Endodermal cell (in vitro differentiated cells): ENCODE data around the gene KCNG2. TPM values are rescaled to one million over a fixed set of nuclear protein-coding genes. Genes with fewer than 3 reads are reported as not detected.

ENCODE experiments used
- DNase-seq: peaks from one replicate; pipeline ENCODE4 v3.0.0-alpha.2; 2017
- H3K27ac ChIP-seq: 2 replicates; pipeline ENCODE4 v1.5.1; 2013; ENCODE audit warnings: mild to moderate bottlenecking, low read depth, low read length, moderate library complexity
- H3K27me3 ChIP-seq: 2 replicates; pipeline ENCODE4 v1.6.1; 2013; ENCODE audit warnings: mild to moderate bottlenecking, low read length, moderate library complexity; ENCODE audit not compliant: insufficient read depth, control insufficient read depth, poor library complexity, severe bottlenecking
- H3K36me3 ChIP-seq: 2 replicates; pipeline ENCODE4 v1.7.0; 2013; ENCODE audit warnings: mild to moderate bottlenecking, low read length, moderate library complexity; ENCODE audit not compliant: control insufficient read depth, insufficient read depth
- H3K4me1 ChIP-seq: one replicate; pipeline ENCODE4 v1.7.0; 2013; ENCODE audit warnings: low read length; ENCODE audit not compliant: control insufficient read depth, insufficient read depth
- H3K4me3 ChIP-seq: 2 replicates; pipeline ENCODE4 v1.5.1; 2013; ENCODE audit warnings: mild to moderate bottlenecking, low read length, moderate library complexity
- H3K9ac ChIP-seq: 2 replicates; pipeline ENCODE4 v1.6.1; 2013; ENCODE audit warnings: mild to moderate bottlenecking, low read length, moderate library complexity; ENCODE audit not compliant: poor library complexity, severe bottlenecking; ENCODE audit errors: extremely low read depth
- H3K9me3 ChIP-seq: 2 replicates; pipeline ENCODE4 v1.6.1; 2013; ENCODE audit warnings: mild to moderate bottlenecking, low read length, moderate library complexity; ENCODE audit not compliant: control insufficient read depth
- H3K27ac Mint-ChIP-seq: 2 replicates; pipeline ENCODE4 v1.8.0; 2020; ENCODE audit warnings: mixed read lengths
- H3K27me3 Mint-ChIP-seq: 2 replicates; pipeline ENCODE4 v1.8.0; 2021; ENCODE audit warnings: mild to moderate bottlenecking, mixed read lengths; ENCODE audit not compliant: insufficient read depth
- H3K36me3 Mint-ChIP-seq: 2 replicates; pipeline ENCODE4 v1.8.0; 2020; ENCODE audit warnings: low read depth, mixed read lengths
- H3K4me1 Mint-ChIP-seq: 2 replicates; pipeline ENCODE4 v1.8.0; 2020; ENCODE audit warnings: mixed read lengths
- H3K4me3 Mint-ChIP-seq: 2 replicates; pipeline ENCODE4 v1.8.0; 2020; ENCODE audit warnings: mild to moderate bottlenecking, moderate library complexity, mixed read lengths
- H3K9me3 Mint-ChIP-seq: 2 replicates; pipeline ENCODE4 v1.8.0; 2020; ENCODE audit warnings: mild to moderate bottlenecking, mixed read lengths
- WGBS, 2 experiments: methylation state at CpG; one replicate each; pipeline versions ENCODE4 v1.1.5 to v1.1.7; 2013; ENCODE audit warnings: missing lambda C conversion rate in 2 of 2, mixed read lengths in 1 of 2; ENCODE audit not compliant: insufficient coverage in 1 of 2, insufficient read length in 1 of 2; 5-methylcytosine and 5-hydroxymethylcytosine counted together
- total RNA-seq, 2 donors: library from RNA; stranded (reverse); fragmentation: NEBNext Ultra II Directional in 1 of 2; extraction: Animal tissue kit (Norgen Biotek cat#: 25700) in 1 of 2; gene quantifications; 2 replicates in 1 of 2; 3 replicates in 1 of 2; pipeline ENCODE4 v1.2.1, GENCODE V29; 2021
- TF ChIP-seq, protein P1 (sequence below): fragments of 200-600 bp; sonication (generic); conservative IDR thresholded peaks from 2 replicates; pipeline ENCODE4 v1.5.0; 2021; ENCODE audit warnings: antibody characterized with exemption, mild to moderate bottlenecking

KCNG2 gene
- total RNA-seq, 2 donors from 2014 or later = not detected

DNA sequence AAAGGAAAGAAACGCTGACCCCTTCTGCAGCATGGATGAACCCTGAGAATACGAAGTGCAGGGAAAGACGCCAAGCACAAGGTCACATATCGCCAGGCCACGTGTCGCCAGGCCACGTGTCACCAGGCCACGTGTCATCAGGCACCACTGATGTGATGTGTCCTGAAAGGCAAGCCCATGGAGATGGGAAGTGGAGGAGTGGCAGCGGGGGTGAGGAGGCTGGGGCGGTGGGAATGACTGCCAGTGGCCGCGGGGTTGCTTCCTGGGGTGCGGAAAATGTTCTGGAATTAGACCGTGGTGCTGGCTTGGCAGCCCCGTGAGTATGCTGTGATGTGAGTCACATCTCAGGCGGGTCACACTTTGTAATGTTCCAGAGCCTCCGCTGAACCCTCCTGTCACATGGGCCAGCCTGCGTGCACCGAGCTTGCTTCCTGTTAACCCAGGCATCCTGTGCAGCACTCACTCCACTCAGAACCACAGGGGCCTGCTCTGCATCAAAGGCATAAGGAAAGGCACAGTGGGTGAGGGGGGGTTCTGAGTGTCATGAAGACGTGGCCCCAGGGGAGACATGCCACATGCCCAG lies 114.8 kb downstream of the KCNG2 start:
- H3K27me3 ChIP-seq = no peaks in the 10 kb centered on the region
- Mint-ChIP-seq H3K9me3 (no peaks in the 10 kb centered on the region), H3K4me1 (peaks cover 5% of the 10 kb centered on the region), H3K27ac (no peak overlapping the region), H3K4me3 (no peak overlapping the region), H3K27me3 (no peaks in the 10 kb centered on the region), H3K36me3 (peaks cover 46% of the 10 kb centered on the region)
- 90 to 96% methylated on average over 19 to 20 of the region's 20 CpGs for WGBS, 2 experiments
- no peaks in the 10 kb centered on the region for H3K9me3 ChIP-seq
- DNase-seq = peak; percentile 43
- TF ChIP-seq, protein P1, sequence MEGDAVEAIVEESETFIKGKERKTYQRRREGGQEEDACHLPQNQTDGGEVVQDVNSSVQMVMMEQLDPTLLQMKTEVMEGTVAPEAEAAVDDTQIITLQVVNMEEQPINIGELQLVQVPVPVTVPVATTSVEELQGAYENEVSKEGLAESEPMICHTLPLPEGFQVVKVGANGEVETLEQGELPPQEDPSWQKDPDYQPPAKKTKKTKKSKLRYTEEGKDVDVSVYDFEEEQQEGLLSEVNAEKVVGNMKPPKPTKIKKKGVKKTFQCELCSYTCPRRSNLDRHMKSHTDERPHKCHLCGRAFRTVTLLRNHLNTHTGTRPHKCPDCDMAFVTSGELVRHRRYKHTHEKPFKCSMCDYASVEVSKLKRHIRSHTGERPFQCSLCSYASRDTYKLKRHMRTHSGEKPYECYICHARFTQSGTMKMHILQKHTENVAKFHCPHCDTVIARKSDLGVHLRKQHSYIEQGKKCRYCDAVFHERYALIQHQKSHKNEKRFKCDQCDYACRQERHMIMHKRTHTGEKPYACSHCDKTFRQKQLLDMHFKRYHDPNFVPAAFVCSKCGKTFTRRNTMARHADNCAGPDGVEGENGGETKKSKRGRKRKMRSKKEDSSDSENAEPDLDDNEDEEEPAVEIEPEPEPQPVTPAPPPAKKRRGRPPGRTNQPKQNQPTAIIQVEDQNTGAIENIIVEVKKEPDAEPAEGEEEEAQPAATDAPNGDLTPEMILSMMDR = no peak
- H3K27ac ChIP-seq = no peak overlapping the region
- no peak overlapping the region for H3K4me3 ChIP-seq
- H3K4me1 ChIP-seq = no peaks in the 10 kb centered on the region
- no peak overlapping the region for H3K9ac ChIP-seq
- H3K36me3 ChIP-seq = peaks cover 20% of the 10 kb centered on the region

DNA sequence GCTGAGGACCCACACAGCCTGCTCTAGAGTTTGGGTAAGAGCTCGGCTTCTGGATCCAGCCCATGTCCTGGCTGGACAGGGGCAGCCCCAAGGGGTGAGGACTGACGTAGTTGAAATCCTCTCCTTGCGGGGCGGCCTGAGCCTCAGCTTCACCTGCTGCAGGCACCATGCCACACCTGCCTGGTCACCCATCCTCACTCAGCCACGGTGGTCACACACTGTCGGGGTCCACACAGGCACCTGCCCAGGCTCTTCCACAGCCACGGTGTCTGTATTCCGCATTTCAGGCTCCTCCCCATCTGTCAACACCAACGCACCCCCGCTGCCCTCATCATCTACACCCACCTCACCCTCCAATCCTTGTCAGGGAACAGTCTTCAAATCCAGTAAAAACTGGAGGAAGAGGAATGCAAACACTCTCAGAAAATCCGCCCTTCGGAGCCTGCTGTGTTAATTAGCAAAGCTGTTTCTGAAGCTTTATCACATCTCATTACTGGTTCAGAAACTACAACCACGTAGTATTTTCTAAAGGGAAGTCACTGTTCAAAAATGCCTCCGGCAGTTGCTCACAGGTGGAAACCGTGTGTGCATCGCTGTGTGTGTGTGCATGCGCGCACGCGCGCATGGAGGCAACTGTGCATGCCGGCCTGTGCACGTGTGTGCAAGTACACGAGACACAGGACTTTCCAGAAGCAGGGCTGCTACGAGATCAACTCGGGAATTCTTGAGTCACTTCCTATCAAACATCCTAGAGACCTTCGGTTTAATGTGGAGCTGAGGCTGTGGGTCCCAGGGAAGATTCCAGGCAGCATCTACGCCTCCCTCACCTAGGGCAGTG lies 115.5 kb downstream of the KCNG2 start:
- Histone ChIP-seq H3K9ac (no peak overlapping the region), H3K36me3 (peaks cover 19% of the 10 kb centered on the region), H3K4me1 (no peaks in the 10 kb centered on the region), H3K27ac (no peak overlapping the region), H3K27me3 (no peaks in the 10 kb centered on the region), H3K4me3 (no peak overlapping the region), H3K9me3 (no peaks in the 10 kb centered on the region)
- H3K27ac Mint-ChIP-seq = no peak overlapping the region
- no peak overlapping the region for H3K4me3 Mint-ChIP-seq
- peak; percentile 39 for DNase-seq
- H3K27me3 Mint-ChIP-seq = no peaks in the 10 kb centered on the region
- 93 to 94% methylated on average over 23 to 28 of the region's 28 CpGs for WGBS, 2 experiments
- H3K9me3 Mint-ChIP-seq = no peaks in the 10 kb centered on the region
- H3K4me1 Mint-ChIP-seq = peaks cover 5% of the 10 kb centered on the region
- TF ChIP-seq, protein P1 = no peak
- peaks cover 40% of the 10 kb centered on the region for H3K36me3 Mint-ChIP-seq

DNA sequence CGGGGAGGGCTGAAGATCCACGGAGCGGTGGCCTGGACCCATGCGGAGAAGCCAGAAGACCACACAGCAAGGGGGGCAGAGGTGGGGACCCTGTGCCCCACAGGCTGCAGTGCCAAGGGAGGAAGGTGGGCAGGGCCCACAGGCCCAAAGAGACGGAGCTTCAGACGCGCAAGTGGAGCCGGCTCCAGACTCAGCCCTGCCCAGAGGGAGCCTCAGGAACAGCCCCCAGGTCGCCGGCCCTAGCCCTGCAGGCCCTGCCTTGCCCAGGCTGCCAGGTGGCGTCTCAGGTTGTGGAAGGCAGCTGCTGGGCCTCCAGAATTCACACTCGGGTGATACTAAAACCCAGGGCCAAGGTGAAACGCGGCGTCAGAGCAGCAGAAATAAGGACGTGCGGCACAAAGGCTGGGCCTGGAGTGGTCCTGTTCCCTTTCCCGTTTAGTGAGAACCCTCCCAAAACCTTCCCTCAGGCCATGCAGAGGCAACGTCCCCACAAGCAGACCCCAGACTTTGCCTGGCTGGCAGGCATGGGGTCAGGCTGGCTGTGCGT lies 116.9 kb downstream of the KCNG2 start:
- H3K27me3 Mint-ChIP-seq = no peaks in the 10 kb centered on the region
- H3K4me1 Mint-ChIP-seq = peaks cover 5% of the 10 kb centered on the region
- H3K4me3 Mint-ChIP-seq = no peak overlapping the region
- H3K36me3 Mint-ChIP-seq = peaks cover 41% of the 10 kb centered on the region
- Histone ChIP-seq H3K9ac (no peak overlapping the region), H3K36me3 (peaks cover 15% of the 10 kb centered on the region), H3K9me3 (no peaks in the 10 kb centered on the region), H3K27me3 (no peaks in the 10 kb centered on the region), H3K4me3 (no peak overlapping the region), H3K27ac (no peak overlapping the region), H3K4me1 (no peaks in the 10 kb centered on the region)
- WGBS, 2 experiments = 83 to 86% methylated on average over 11 to 20 of the region's 20 CpGs
- TF ChIP-seq, protein P1 = no peak
- DNase-seq = peak; percentile 51
- H3K9me3 Mint-ChIP-seq = no peaks in the 10 kb centered on the region
- no peak overlapping the region for H3K27ac Mint-ChIP-seq
